Loucy (cell line): ENCODE data around the gene CAMKMT.

Experiments used
- CTCF ChIP-seq: fragments of 200-600 bp; sonication (generic); conservative IDR thresholded peaks from 2 replicates; pipeline ENCODE4 v1.5.1; 2014; ENCODE audit warnings: mild to moderate bottlenecking, antibody characterized with exemption, low read length
- EZH2phosphoT487 ChIP-seq: fragments of 200-600 bp; IDR thresholded peaks from 2 replicates; pipeline ENCODE4 v1.6.1; 2018; ENCODE audit warnings: antibody characterized with exemption, mild to moderate bottlenecking, moderate library complexity, borderline replicate concordance

DNA sequence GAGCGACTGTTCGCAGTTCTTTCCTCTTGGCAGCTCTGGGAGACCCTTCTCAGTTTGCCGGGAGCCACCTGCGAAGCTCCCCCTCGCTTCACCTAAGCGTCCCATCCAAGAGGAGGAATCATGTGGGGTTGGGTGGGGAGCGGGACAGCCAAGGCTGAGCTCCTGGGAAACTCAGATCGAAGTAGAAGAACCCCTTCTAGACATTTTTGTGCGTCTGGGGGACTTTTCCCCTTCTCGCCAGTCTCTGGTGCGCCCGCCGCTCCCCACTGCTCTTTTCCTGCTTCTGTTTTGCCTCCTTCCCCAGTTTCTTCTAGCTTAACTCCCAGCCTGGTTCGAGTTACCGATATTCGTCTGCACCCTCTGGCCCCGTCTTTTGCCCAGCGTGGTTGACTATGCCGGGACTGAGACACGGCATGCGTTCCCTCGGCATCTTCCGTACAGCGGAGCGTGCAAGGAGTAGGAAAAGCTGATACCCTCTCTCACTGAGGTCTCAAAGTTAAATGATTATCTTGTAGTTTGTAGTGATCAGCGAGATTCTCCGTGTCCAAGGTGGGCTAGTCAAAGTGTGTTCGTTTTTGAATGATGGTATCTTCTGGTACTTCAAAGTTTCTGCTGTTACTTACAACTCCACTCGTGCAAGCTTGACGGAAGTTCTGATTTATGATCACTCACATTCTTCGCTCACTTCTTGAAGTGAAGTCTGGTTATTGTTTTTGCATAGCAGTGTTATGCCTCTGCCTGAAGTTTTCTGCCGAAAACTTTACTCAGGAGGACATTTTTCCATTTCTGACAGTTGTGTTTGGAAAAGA, 664 bp downstream of the CAMKMT start:
- TF ChIP-seq CTCF (no peak), EZH2phosphoT487 (no peak)
